ENCODE measurements around the gene CLCN5. TPM values are rescaled to one million over a fixed set of nuclear protein-coding genes. Genes with fewer than 3 reads are reported as not detected.

CLCN5 gene
- total RNA-seq, 4 donors from 2014 or later, result 2.7 to 13.1 (median 6.8) TPM

DNA sequence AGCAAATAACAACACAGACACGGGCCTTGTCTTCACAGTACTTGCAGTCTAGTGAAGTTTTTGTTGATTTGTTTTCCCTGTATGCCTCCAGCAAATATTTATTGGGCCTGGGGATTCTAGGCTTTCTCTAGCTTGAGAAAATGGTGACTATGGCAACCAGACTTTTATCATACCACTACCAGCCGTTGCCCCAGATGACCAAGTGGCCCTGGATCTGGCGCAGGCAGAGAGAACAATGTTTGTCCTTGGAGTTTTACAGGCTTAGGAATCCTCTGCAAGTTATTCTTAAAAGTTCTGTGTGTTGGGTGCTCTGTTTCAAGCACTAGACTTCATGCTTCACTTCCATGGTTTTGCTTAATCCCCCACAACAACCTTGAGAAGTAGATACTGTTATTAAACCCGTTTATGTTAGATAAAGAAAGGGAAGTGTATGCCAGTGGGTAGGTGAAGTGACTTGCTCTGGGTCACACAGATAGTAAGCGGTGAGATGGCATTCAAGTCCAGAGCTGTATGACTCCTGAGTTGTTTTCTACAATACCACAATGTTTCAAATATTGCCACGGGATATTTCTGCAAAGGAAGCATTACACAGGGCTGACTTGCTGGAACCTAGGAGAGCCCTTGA is 183.8 kb downstream of the CLCN5 start:
- ATAC-seq, result no peak
- in situ Hi-C loops (cut with MboI; ENCODE audit: low sequenced_read_pairs in 4 of 4), result loop anchor here in 1 of 4 donors (10.0 kb wide), 1 partner anchor 191 kb away; no protein-coding TSS in a partner anchor
- intact Hi-C loops (cut with DNase I; ENCODE audit: low total_unique reads), result no loop called here

DNA sequence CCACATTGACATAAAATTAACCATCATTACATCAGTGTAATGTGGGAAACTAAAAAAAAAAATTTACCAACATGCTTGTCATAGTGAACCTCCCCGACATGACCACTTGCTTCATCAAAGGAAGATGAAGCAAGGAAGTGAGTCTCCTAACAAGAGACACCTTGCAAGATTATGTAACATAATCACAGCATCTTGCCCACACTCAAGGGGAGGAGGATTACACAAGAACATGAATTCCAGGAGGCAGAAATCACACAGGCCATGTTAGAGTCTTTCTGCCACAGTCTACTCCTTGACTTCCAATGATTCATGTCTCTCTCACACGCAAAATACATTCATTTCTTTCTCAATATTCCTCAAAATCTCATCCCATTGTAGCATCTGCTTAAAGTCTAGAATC is 185.1 kb downstream of the CLCN5 start:
- TF ChIP-seq, protein P1, sequence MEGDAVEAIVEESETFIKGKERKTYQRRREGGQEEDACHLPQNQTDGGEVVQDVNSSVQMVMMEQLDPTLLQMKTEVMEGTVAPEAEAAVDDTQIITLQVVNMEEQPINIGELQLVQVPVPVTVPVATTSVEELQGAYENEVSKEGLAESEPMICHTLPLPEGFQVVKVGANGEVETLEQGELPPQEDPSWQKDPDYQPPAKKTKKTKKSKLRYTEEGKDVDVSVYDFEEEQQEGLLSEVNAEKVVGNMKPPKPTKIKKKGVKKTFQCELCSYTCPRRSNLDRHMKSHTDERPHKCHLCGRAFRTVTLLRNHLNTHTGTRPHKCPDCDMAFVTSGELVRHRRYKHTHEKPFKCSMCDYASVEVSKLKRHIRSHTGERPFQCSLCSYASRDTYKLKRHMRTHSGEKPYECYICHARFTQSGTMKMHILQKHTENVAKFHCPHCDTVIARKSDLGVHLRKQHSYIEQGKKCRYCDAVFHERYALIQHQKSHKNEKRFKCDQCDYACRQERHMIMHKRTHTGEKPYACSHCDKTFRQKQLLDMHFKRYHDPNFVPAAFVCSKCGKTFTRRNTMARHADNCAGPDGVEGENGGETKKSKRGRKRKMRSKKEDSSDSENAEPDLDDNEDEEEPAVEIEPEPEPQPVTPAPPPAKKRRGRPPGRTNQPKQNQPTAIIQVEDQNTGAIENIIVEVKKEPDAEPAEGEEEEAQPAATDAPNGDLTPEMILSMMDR (IDR thresholded peaks at IDR 0.05 in 4 of 5, conservative IDR thresholded peaks at IDR 0.05 in 1 of 5), result no peak
- no peak for TF ChIP-seq POLR2A (IDR thresholded peaks at IDR 0.05)
- ATAC-seq (no peak), DNase-seq (no peak)
- Histone ChIP-seq H3K27ac (no peak overlapping the region), H3K9me3 (no peaks in the 10 kb centered on the region), H3K36me3 (no peaks in the 10 kb centered on the region), H3K4me3 (no peak overlapping the region), H3K4me1 (no peaks in the 10 kb centered on the region), H3K27me3 (no peaks in the 10 kb centered on the region)
- in situ Hi-C loops (cut with MboI; ENCODE audit: low sequenced_read_pairs in 4 of 4) (loop anchor here in 1 of 4 donors (10.0 kb wide), 1 partner anchor 193 kb away; no protein-coding TSS in a partner anchor), intact Hi-C loops (cut with DNase I; ENCODE audit: low total_unique reads) (no loop called here)

More for the DNA sequence above, 183.8 kb downstream of the CLCN5 start:
- no peaks in the 10 kb centered on the region for H3K4me1 ChIP-seq
- no peaks in the 10 kb centered on the region for H3K9me3 ChIP-seq
- no peak overlapping the region for H3K27ac ChIP-seq
- no peaks in the 10 kb centered on the region for H3K27me3 ChIP-seq
- no peaks in the 10 kb centered on the region for H3K36me3 ChIP-seq
- no peak for TF ChIP-seq POLR2A (IDR thresholded peaks at IDR 0.05)
- TF ChIP-seq, protein P1 (IDR thresholded peaks at IDR 0.05 in 4 of 5, conservative IDR thresholded peaks at IDR 0.05 in 1 of 5), result no peak
- no peak overlapping the region for H3K4me3 ChIP-seq
- DNase-seq, result no peak

DNA sequence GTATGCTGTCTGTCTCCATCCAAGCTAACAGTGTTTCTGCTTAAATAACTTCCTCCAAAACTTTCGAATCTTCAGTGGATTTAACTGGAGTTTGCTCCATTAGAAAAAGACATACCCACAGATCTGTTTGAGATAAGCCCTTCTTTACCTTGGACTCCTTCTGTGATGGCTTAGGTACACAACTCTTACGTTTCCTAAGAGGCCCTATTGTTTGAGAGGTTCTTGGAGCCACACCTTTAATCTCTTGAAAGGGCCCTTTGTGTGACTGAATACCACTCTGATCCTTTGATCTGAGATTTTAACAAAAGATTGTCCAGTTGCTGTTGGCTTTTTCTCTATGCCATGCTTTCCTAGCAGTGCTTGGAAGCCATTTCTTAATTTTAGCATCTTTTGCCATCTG is 185.9 kb downstream of the CLCN5 start:
- Histone ChIP-seq H3K4me1 (no peaks in the 10 kb centered on the region), H3K27me3 (no peaks in the 10 kb centered on the region), H3K9me3 (no peaks in the 10 kb centered on the region), H3K36me3 (no peaks in the 10 kb centered on the region), H3K4me3 (no peak overlapping the region), H3K27ac (no peak overlapping the region)
- intact Hi-C loops (cut with DNase I; ENCODE audit: low total_unique reads) (no loop called here), in situ Hi-C loops (cut with MboI; ENCODE audit: low sequenced_read_pairs in 4 of 4) (loop anchor here in 1 of 4 donors (10.0 kb wide), 1 partner anchor 193 kb away; no protein-coding TSS in a partner anchor)
- DNase-seq, result no peak
- ATAC-seq, result no peak
- TF ChIP-seq POLR2A (IDR thresholded peaks at IDR 0.05), result no peak
- TF ChIP-seq, protein P1 (IDR thresholded peaks at IDR 0.05 in 4 of 5, conservative IDR thresholded peaks at IDR 0.05 in 1 of 5), result no peak

DNA sequence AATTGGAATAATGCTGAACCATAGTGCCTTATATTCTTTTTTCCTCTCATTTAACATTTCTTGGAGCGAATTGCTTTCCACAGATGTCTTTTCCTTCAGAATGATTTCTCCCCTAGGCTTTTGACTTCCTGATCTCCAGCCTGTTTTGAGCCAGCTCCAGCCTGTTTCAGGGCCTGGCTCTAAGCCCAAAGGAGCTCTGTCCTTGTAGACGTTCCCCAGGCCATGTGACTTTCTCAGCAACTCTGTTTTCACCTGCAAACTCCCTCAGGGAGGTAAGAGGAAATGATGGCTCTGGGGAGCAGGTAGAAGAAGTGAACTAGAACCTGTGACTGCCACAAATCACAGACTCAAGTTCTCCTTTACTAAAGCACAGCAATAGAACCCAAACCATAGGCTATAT is 189.3 kb downstream of the CLCN5 start:
- no peak overlapping the region for H3K4me3 ChIP-seq
- no peak overlapping the region for H3K27ac ChIP-seq
- no peaks in the 10 kb centered on the region for H3K36me3 ChIP-seq
- H3K9me3 ChIP-seq, result no peaks in the 10 kb centered on the region
- DNase-seq (no peak), ATAC-seq (no peak)
- no peak for TF ChIP-seq POLR2A (IDR thresholded peaks at IDR 0.05)
- TF ChIP-seq, protein P1 (IDR thresholded peaks at IDR 0.05 in 4 of 5, conservative IDR thresholded peaks at IDR 0.05 in 1 of 5), result no peak
- intact Hi-C loops (cut with DNase I; ENCODE audit: low total_unique reads) (no loop called here), in situ Hi-C loops (cut with MboI; ENCODE audit: low sequenced_read_pairs in 4 of 4) (no loop called here)
- H3K4me1 ChIP-seq, result no peaks in the 10 kb centered on the region
- no peaks in the 10 kb centered on the region for H3K27me3 ChIP-seq

Measured in gastrocnemius medialis (tissue), 4 donors.